Measurements from ENCODE around the gene SLC25A38. TPM values are rescaled to one million over a fixed set of nuclear protein-coding genes. Genes with fewer than 3 reads are reported as not detected.

Gene SLC25A38
- polyA plus RNA-seq, 3 donors = 5.7 to 8.9 (median 7.5) TPM

- DNase-seq = no peak
- Histone ChIP-seq H3K36me3 (replicated peaks in 1 of 2; ENCODE audit: control insufficient read depth in 1 of 2, insufficient read depth in 2 of 2, low read length in 2 of 2) (no peaks in the 10 kb centered on the region), H3K79me2 (ENCODE audit: insufficient read depth, low read length) (no peaks in the 10 kb centered on the region), H3K9ac (ENCODE audit: insufficient read depth, low read length, poor library complexity, severe bottlenecking) (no peak overlapping the region), H3K27me3 (ENCODE audit: control insufficient read depth in 2 of 2, insufficient read depth in 2 of 2, low read length in 2 of 2) (no peaks in the 10 kb centered on the region), H3K4me3 (replicated peaks in 1 of 3; ENCODE audit: low read depth in 2 of 3, low read length in 3 of 3) (no peak overlapping the region), H2AFZ (ENCODE audit: insufficient read depth, low read depth, low read length, poor library complexity, severe bottlenecking) (no peak overlapping the region), H3K4me2 (replicated peaks; ENCODE audit: extremely low read depth, low read length, poor library complexity, severe bottlenecking) (no peak overlapping the region), H3K9me3 (replicated peaks in 1 of 2; ENCODE audit: control insufficient read depth in 1 of 2, insufficient read depth in 1 of 2, low read length in 2 of 2) (no peaks in the 10 kb centered on the region), H4K20me1 (ENCODE audit: insufficient read depth, low read length) (no peaks in the 10 kb centered on the region), H3K4me1 (ENCODE audit: control insufficient read depth in 1 of 2, insufficient read depth in 2 of 2, low read length in 2 of 2) (no peaks in the 10 kb centered on the region), H3K27ac (ENCODE audit: low read depth in 1 of 2, low read length in 2 of 2) (no peak overlapping the region)
- peaks cover 4 to 5% (median 5%) of the 10 kb centered on the region in 3 donors for H3K27me3 Mint-ChIP-seq (ENCODE audit: low read depth in 3 of 3)
- 90% methylated on average over 11 of the region's 11 CpGs for WGBS (ENCODE audit: insufficient coverage)
- no peaks in the 10 kb centered on the region for H3K9me3 Mint-ChIP-seq
- no peak overlapping the region for H3K27ac Mint-ChIP-seq
- H3K36me3 Mint-ChIP-seq = no peaks in the 10 kb centered on the region
- intact Hi-C loops (cut with micrococcal nuclease) = no loop called here
- H3K4me1 Mint-ChIP-seq = no peaks in the 10 kb centered on the region
- H3K4me3 Mint-ChIP-seq = no peak overlapping the region
- TF ChIP-seq, protein P1, sequence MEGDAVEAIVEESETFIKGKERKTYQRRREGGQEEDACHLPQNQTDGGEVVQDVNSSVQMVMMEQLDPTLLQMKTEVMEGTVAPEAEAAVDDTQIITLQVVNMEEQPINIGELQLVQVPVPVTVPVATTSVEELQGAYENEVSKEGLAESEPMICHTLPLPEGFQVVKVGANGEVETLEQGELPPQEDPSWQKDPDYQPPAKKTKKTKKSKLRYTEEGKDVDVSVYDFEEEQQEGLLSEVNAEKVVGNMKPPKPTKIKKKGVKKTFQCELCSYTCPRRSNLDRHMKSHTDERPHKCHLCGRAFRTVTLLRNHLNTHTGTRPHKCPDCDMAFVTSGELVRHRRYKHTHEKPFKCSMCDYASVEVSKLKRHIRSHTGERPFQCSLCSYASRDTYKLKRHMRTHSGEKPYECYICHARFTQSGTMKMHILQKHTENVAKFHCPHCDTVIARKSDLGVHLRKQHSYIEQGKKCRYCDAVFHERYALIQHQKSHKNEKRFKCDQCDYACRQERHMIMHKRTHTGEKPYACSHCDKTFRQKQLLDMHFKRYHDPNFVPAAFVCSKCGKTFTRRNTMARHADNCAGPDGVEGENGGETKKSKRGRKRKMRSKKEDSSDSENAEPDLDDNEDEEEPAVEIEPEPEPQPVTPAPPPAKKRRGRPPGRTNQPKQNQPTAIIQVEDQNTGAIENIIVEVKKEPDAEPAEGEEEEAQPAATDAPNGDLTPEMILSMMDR (IDR thresholded peaks at IDR 0.05) = no peak
Observed at GRCh38 chr3:39429466-39429865, 46.3 kb downstream of the SLC25A38 start.

DNA sequence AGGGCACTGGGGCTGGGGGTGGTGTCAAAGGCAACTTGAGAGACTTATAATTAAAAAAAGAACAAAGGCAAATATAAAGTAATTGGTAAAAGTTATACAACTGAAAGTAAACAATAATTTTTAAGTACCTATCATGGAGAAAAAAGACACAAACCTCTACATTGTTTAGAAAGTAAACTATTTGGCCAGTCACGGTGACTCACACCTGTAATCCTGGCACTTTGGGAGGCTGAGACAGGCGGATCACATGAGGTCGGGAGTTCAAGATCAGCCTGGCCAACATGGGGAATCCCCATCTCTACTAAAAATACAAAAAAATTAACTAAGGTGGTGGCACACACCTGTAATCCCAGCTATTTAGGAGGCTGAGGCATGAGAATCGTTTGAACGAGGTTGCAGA is 49.2 kb downstream of the SLC25A38 start:
- 100% methylated on average over 3 of the region's 5 CpGs for WGBS (ENCODE audit: insufficient coverage)
- intact Hi-C loops (cut with micrococcal nuclease) = no loop called here
- H3K27me3 ChIP-seq (ENCODE audit: control insufficient read depth in 2 of 2, insufficient read depth in 2 of 2, low read length in 2 of 2) = no peaks in the 10 kb centered on the region
- H3K27ac ChIP-seq (ENCODE audit: low read depth in 1 of 2, low read length in 2 of 2) = no peak overlapping the region
- Mint-ChIP-seq H3K27me3 (ENCODE audit: low read depth in 3 of 3) (peaks cover 4 to 5% (median 4%) of the 10 kb centered on the region in 3 donors), H3K4me3 (no peak overlapping the region), H3K9me3 (no peaks in the 10 kb centered on the region), H3K36me3 (no peaks in the 10 kb centered on the region), H3K27ac (no peak overlapping the region), H3K4me1 (no peaks in the 10 kb centered on the region)
- TF ChIP-seq, protein P1 (IDR thresholded peaks at IDR 0.05) = no peak
- H3K4me1 ChIP-seq (ENCODE audit: control insufficient read depth in 1 of 2, insufficient read depth in 2 of 2, low read length in 2 of 2) = no peaks in the 10 kb centered on the region
- H3K36me3 ChIP-seq (replicated peaks in 1 of 2; ENCODE audit: control insufficient read depth in 1 of 2, insufficient read depth in 2 of 2, low read length in 2 of 2) = no peaks in the 10 kb centered on the region
- no peaks in the 10 kb centered on the region for H4K20me1 ChIP-seq (ENCODE audit: insufficient read depth, low read length)
- DNase-seq = no peak
- no peaks in the 10 kb centered on the region for H3K9me3 ChIP-seq (replicated peaks in 1 of 2; ENCODE audit: control insufficient read depth in 1 of 2, insufficient read depth in 1 of 2, low read length in 2 of 2)
- no peak overlapping the region for H3K9ac ChIP-seq (ENCODE audit: insufficient read depth, low read length, poor library complexity, severe bottlenecking)
- no peak overlapping the region for H2AFZ ChIP-seq (ENCODE audit: insufficient read depth, low read depth, low read length, poor library complexity, severe bottlenecking)
- no peak overlapping the region for H3K4me3 ChIP-seq (replicated peaks in 1 of 3; ENCODE audit: low read depth in 2 of 3, low read length in 3 of 3)
- no peak overlapping the region for H3K4me2 ChIP-seq (replicated peaks; ENCODE audit: extremely low read depth, low read length, poor library complexity, severe bottlenecking)
- no peaks in the 10 kb centered on the region for H3K79me2 ChIP-seq (ENCODE audit: insufficient read depth, low read length)
